Testis (tissue), 2 donors: ENCODE results near the gene ADH7.

Experiments used
- CTCF ChIP-seq, 3 experiments: fragments of 450-650 bp in 2 of 3; fragments of 200-600 bp in 1 of 3; sonication (generic) in 1 of 3; IDR thresholded peaks; one replicate each; pipeline ENCODE4 v1.5.1; 2016 to 2019; ENCODE audit warnings: antibody characterized with exemption in 3 of 3, mild to moderate bottlenecking in 2 of 3, moderate library complexity in 1 of 3
- POLR2A ChIP-seq: fragments of 450-650 bp; IDR thresholded peaks from one replicate; pipeline ENCODE4 v1.6.1; 2017; ENCODE audit warnings: antibody characterized with exemption, mild to moderate bottlenecking, moderate library complexity

- no peak for TF ChIP-seq CTCF (IDR thresholded peaks at IDR 0.05)
- no peak for TF ChIP-seq POLR2A
Observed at GRCh38 chr4:99447513-99447912, 12.4 kb upstream of the ADH7 start.
